ENCODE data around the gene EPHB1. TPM values are rescaled to one million over a fixed set of nuclear protein-coding genes. Genes with fewer than 3 reads are reported as not detected.
A peak's percentile ranks its signal among the peaks of the same experiment; 100 is the strongest.
"Not testable (repeated sequence)": the region's sequence is repeated elsewhere in the genome, so short reads cannot be mapped to it uniquely, and the experiment has no call there.

Gene EPHB1
- total RNA-seq, 1 donor from 2014 or later, result 8.1 TPM

DNA sequence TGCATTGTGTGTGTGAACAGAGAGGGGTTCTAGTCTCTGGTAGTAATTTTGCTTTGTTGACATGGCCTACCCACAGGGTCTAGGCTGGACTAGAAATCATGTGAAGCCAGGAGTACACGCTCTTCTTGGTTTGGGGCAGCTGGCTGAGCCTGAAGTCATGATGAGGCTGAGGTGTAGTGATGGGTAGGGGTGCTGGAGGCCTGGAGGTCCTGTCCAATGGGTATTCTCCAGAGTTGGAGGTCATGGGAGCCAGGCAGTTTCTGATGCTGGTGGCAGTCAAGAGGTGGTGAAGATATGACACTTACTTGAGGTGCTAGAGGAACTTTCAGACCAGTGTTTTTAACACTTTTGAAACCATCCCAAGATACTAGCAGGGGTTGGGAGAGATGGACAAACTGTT, 18.5 kb upstream of the EPHB1 start:
- ATAC-seq (no peak), DNase-seq (ENCODE audit: low spot score) (no peak)

DNA sequence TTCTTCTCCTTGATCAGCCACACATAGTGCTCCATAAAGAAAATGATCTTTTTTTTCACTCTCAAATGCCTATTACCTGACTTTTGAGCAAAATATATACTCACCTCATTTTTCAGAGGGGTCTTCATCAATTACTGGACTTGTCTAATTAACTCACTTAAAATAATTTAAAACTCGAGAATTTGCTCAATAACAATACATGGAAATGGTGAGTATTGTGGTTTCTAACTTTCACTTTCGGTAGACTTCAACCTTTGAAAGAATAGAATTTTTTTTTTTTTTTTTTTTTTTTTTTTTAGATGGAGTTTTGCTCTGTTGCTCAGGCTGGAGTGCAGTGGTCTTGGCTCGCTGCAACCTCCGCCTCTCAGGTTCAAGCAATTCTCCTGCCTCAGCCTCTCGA, 17.7 kb upstream of the EPHB1 start:
- no peak for ATAC-seq

DNA sequence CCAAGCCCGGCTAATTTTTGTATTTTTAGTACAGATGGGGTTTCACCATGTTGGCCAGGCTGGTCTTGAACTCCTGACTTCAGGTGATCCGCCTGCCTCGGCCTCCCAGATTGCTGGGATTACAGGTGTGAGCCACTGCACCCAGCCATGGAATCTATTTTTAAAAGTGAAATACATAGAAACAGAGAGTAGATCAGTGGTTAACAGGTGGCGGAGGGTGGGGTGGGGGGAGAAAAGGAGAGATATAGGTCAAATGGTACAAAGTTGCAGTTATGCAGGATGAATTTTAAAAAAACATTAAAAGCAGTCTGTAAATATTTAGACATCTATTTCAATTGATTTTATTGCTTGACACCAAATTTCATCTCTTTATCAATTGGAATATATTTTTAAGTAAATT, 6.8 kb upstream of the EPHB1 start:
- ATAC-seq; DNase-seq (ENCODE audit: low spot score): not testable (repeated sequence)

More for the DNA sequence above, 17.7 kb upstream of the EPHB1 start:
- no peak for DNase-seq (ENCODE audit: low spot score)

DNA sequence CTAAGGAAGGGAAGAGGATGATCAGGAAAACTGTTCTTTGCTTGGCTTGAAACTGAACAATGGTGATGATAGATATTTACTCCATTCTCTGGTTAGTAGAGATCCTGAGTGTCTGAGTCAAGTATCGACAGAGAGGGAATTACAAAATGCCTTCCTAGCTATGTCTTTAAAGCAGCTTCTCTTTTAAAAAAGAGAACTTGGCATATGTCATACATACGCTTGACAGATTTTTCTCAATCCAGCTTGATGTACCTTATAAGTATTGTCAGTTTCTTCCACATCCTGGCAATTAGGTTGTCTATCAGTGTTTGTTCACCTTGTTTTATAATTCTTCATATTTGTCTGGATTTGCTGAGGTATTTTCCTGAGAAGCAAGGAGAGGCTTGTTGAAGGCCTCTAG, 5.0 kb upstream of the EPHB1 start:
- DNase-seq (ENCODE audit: low spot score) (no peak), ATAC-seq (no peak)

DNA sequence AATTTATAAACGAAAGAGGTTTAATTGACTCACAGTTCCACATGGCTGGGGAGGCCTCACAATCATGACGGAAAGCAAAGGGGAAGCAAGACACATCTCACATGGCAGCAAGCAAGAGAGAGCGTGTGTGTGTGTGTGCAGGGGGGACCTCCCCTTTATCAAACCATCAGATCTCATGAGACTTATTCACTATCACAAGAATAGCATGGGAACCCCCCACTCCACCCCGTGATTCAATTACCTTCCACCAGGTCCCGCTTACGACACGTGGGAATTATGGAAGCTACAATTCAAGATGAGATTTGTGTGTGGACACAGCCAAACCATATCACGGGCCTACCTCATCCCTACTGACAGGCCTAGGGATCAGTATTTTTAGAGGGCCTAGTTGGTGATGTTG, 3.1 kb upstream of the EPHB1 start:
- DNase-seq (ENCODE audit: low spot score), result no peak
- ATAC-seq, result no peak

DNA sequence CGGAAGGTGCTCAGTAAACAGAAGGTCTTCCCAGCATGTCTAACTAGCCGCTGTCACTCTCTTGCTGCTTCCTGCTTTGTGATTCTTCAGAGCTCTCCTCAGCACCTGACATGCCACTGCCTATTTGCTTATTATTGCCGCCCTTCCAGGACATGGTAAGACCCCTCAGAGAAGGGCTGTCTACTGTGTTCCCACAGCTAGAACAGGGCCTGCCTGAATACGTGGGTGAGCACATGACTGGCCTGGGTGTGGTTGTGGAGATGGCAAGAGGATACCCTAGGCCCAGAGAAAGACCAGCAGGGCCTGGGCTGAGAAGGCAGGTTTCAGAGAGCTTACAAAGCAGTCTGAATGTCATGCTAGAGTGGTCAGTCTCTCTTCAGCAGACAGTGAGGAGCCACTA, 2.4 kb upstream of the EPHB1 start:
- DNase-seq (ENCODE audit: low spot score) (no peak), ATAC-seq (no peak)

DNA sequence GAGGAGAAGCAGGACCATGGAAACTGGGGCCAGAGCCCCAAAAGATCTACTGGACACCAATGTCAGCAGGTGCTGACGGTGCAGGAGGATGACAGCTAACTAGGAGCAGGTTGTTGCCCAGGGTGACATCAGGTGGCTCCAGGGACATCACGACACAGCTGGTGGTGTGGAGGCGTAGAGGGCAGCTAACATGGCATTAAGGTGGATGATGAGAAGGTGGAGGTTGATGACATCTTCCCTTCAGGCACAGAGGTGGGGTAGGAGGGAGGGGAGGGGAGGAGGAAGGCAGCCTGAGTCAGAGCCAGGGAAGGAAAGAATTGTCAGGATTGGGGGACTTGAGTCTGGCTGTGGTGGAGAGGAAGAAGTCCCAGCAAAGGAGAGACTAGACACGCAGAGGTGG, 1.5 kb upstream of the EPHB1 start:
- ATAC-seq (no peak), DNase-seq (ENCODE audit: low spot score) (no peak)

DNA sequence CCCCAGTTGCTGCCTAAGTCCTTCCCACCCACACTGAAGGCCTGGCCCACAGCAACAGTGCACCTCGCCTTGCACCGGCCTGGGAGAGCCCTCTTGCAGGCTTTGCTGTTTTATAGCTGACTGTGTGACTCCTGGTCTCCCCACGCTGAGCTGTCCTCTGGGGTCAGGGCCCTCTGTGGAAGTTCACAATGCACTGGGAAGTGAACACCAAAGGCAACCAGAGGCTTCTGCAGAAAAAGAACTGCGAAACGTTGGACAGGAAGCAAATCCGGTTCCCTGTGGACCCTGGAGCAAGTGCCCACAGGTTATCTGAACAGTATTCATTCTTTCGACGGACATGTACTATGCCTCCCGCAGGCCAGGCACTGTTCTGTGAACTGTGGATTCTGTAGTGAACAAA, 737 bp upstream of the EPHB1 start:
- no peak for ATAC-seq
- no peak for DNase-seq (ENCODE audit: low spot score)

DNA sequence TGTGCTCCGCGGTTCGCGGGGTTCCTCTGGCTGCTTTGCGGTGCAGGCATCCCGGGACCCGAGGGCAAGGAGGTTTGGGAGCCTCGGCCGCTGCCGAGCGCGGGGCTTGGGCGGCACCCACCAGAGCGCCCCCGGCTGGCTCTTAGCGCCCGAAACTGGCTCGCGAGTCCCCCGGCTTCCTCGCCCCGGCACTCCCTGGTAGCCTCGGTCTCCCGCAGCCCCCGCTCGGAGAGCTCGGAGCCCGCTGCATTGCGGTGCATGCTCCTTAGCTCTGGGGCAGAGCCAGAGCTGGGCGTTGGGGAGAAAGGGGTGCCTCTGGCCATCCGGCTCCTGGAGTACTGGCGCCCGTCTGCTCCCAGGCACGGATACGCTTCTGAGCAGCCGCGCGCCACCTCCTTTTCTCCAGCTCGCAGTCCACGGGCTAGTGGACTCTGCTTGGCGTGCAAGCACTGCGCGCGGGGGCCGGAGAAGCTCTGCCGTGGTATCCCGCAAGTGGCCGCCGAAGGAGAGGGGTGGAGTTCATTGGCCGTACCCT, 753 bp downstream of the EPHB1 start:
- DNase-seq (ENCODE audit: low spot score) (peak; percentile 44), ATAC-seq (peak; percentile 51)

DNA sequence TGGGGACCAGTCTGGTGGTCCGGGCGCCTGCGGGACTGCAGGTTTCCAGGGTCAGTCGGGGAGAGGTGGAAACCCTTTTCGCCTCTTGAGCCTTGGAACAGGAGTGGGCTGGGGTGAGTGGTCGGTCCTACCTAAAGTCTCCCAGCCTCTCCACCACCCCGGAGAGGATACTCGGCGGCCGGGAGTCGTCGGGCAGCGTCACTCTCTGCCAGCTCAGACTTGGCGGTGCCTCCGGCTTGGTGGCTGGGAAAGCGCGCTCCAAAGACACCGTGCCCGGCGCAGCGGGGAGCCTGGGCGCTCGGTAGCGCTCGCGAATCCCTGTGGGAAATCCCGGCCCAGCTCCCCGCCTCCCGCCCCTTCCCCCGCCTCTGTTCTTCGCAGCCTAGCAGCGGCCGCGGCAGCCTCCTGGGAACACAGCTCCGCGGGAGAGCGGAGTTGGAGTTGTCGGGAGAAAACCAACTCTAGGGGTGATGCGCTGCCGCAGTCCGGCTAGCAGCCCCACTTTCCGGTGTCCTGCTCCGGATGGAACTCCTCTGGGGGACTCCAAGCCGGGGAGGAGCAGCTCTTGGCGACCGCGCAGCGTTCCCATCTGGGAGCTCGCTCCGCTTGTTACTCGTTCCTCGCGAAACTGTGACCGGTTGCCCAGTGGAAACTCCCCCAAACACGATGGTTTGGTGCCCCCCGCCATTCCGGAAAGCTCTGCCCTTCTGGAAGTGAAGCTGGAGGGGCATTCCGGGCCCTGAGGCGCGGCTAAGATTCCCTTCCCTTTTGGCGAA, 1.4 kb downstream of the EPHB1 start:
- DNase-seq (ENCODE audit: low spot score) (no peak), ATAC-seq (peak; percentile 39)

DNA sequence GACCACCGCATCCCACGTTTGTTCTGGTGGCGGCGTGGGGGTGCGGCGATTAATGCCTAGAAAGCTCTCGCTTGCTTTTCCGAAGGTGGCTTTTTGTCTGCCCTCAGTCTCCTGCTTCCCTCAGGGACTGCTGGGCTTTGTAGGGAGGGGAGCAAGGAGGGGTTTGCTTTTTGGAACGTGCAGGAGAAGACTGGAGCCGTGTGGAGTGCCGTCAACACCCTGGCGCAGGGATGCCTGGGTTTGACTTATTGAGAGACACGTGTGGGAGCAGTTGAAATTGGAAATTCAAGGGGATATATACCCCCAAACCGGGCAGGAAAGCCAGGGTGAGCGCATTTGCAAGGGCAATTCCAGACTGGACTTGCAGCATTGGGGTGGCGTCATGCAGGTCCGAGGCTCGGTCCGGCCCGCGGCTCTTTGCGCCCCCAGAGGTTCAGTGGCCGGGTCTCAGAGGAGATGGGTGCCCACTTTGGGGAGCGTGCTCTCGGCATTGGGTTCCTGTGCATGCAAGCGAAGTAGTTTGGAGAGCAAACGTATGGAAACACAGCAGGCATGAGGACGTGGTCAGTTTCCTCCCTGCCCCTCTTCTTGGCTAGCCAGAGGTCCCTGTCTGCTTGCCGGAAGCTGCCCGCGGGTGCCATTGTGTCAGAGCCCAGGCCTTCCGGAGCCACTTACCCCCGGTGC, 2.1 kb downstream of the EPHB1 start:
- peak; percentile 45 for DNase-seq (ENCODE audit: low spot score)
- ATAC-seq, result no peak

DNA sequence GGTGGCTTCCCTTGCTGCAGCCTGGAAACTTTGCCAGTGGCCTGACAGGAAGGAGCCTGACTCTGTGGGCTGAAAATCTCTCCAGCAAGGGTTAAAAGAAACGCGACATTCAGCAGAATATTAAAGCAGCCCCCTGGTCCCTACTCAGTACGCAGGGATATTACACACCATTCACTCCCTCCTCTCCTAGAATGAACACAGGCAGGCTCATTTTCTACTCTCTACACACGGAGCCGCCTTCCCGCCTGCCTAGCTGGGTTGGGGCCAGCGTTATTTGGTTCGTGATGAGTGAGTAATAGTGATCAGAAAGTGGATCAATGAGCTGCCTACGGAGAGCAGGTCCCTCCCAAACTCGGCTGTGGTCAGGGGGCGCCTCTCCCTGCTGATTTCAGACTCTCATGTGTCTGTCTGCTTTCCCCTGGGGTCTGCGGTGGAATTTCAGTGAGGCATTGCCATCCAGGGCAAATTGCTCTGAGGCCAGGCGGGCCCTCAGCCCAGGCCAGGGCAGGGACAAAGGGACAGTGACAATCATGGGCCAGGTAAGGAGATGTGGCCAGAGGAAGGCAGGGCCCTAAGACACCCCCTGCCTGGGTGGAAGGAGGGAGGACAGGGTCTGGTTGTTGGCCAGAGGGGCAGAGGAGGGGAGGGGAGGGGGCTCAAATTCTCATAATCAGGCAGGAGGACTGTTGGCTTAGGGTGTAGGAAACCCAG, 2.8 kb downstream of the EPHB1 start:
- no peak for ATAC-seq
- peak; percentile 35 for DNase-seq (ENCODE audit: low spot score)

DNA sequence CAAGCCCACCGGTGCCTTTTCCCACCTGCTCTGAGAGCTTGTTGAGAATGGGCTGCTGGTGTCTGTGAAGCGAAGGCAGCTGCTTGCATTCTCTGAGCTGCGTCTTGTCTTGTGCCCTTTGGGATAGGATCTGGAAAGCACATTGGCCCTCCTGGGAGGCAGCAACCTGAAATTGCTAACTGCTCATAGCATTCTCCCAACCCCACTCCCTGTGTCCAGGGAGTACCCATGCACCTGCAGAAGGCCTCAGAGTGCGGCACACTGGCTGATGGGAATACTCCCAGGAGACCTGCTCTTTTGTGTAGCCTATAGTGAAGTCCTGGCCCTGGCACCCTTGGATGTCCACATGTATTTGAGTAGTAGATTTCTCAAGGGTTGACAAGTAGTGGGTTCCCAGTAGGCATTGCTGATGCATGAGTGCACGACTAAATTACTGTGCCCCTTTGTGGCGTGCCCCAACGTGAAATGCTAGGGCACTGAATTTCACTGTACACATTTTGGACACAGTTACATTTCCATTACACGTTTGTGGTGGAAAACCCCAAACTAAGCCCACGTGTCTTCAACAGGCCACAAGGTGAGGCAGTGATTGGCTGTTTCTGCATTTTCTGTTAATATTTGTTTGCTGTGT, 3.7 kb downstream of the EPHB1 start:
- no peak for ATAC-seq

DNA sequence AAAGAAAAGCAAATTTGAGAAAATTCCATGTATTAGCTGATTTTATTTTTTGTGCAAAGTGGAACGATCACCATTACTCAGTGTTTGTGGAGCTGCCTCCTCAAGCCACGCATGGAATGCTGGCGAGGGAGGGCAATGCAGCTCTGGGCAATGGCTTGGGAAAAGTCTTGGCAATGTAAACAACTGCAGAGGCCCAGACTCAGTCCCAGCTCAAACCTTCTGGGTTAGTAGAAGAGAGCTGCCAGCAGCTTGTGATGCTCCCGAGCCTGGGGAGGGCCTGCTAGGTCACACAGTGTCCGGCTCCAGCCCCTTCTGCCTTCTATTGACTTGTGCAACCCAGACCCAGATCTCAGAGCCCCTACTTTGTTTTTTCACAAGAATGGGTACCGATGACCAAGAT, 4.3 kb downstream of the EPHB1 start:
- peak; percentile 33 for DNase-seq (ENCODE audit: low spot score)
- ATAC-seq, result no peak

More for the DNA sequence above, 3.7 kb downstream of the EPHB1 start:
- no peak for DNase-seq (ENCODE audit: low spot score)

DNA sequence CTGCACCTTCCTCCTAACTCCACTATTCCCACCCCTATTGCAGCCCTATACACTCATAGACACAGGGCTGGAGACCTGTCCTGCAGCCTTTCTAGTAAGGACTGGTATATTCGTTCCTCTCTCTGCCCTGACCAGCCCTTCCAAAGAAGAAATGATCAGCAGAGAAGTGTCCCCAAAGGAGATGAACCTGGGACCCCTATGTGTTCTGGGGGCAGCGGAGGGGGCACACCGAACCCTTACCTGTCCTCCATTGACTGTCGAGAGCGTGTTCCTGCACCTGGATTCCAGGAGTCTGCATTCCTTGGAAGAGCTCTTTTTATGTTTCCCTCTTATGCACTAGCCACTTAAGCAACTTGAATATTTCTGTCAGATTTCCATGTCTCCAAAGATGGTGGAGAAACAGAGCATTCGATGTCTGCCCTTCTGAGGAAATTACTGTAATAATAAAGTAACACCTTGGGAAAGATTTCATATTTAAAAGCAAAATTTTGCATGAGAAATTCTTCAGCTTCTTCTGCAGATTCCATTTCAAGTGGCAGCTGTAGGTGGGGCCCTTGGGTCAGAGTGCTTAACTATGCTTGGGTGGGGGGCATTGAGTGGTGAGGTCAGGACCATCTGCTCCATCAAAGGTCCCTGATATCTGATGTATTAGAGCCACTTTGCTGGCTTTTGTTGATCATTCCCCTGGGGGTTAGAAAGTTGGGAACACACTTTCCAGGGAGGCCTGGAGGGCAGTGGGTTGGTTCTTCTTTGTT, 6.3 kb downstream of the EPHB1 start:
- ATAC-seq, result no peak
- peak; percentile 14 for DNase-seq (ENCODE audit: low spot score)

DNA sequence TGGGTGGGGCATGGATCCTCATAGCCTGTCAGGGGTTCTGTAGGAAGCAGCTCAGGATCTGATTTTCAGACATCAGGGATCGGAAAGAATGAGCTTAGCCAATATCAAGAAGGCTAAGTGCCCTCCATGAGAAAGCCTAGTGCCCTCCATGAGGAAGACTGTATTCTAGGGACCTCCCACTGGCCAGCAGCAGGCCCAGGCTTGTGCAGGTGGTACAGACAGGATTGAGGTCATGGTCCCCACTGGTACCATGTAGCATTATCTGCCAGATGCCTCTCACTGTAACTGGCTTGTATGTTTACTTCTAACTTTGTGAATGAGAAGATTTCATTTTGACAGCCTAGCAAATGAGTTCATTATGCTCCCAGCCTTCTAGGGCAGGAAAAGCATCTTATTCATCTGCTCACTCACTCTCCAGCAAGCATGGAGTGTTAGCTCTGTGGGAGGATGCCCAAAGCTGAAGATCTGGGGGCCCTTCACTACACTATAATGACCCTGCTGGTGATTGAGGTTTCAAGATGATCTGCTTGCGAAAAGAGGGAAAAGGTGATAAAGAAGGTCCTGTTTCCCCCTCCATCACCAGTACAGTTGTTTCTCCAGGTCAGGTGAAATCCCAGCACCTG, 7.5 kb downstream of the EPHB1 start:
- no peak for DNase-seq (ENCODE audit: low spot score)
- ATAC-seq, result no peak

DNA sequence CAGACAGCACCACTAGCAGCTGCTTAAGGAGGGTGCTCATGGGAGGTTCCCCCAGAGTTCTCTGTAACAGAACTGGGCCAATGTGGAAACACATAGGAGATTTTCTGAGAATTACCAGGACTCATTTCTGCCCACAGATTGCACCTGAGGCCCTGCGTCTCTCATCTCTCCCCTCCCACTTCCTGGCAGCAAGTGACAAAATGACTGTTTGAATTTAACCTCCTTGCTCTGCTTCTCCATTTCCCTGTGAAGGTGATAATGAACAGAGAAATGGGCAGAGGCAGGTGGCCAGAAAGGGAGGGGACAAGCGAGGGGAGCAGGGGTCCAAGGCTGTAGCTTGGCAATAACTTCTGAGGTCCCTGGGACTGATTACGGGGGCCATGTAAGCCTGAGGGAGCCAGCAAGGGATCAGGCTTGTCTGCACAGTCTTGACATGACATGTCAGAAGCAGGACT, 8.0 kb downstream of the EPHB1 start:
- DNase-seq (ENCODE audit: low spot score) (peak; percentile 15), ATAC-seq (no peak)

DNA sequence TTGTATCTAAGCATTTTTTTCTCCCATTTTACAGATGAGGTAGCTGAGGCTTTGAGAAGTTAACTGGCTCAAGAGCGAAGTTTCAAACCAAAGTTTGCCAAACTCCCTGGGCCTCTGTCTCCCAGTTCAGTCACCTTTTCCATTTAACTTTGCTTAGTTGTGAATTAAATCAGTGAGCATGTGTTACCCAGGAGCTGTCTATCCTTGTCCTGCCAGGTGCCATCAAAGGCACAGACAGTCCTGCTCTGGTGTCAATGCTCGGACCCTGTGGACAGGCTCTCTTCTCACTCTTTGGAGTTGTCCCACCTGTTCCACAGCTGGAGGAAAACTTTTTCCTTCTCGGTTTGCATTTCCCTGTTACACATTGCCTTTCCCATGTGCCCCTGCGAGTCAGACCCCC, 8.6 kb downstream of the EPHB1 start:
- DNase-seq (ENCODE audit: low spot score), result no peak
- no peak for ATAC-seq

DNA sequence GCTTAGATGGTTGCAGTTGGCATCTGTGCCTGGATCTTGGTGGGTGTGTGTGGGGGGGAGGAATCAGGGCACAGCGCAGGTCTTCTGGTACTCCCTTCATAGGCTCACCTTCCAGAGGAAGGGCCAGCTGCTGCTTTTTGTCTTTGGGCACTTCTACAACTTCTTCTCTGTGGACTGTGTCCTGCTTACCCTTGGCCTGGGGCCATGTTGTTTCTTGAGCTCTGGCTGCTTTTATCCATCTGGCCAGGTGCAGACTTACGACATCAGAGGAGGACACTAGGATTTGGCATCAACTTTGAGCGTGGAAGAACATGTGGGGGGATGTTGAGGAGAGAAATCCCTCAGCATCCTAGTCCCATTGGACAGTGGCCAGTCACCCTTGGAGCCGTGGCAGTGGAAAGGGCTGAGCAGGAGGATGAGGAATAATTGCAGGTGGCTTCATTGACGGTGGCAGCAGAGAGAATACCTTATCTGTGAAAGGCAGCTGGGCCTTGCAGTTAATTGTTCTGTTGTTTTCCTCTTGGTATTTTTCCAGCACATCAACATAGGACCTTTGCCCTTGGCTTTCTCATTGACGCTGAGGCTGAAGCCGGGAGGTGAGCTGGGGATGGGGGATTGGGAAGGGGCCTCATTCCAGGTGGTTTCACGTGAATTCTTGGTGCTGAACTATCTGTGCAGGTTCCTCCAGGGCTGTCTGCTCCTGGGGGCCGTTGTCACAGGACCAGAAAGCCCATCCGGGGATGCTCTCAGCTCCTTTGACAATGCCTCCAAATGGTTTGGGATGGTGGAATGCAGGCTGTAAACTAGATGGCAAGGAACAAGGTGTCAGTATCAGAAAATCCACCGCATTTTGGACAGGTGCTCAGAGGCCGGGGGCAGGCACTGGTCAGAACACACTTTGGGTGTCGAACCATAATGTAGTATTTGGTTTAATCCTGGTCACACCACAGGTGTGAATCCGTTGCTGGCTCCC, 9.7 kb downstream of the EPHB1 start:
- ATAC-seq (no peak), DNase-seq (ENCODE audit: low spot score) (peak; percentile 36)
